HG03196 (cell line): ENCODE measurements around the gene ATP2B2.

Experiments used
- ATAC-seq: cut with Tn5 transposase; IDR thresholded peaks from one replicate; pipeline ENCODE4 v1.9.1; 2021; ENCODE audit not compliant: unreplicated experiment

The ATP2B2 gene

GRCh38 chr3:10511809-10512494 lies 6.6 kb upstream of the ATP2B2 start:
- ATAC-seq: no peak

- ATAC-seq: no peak
Measured at GRCh38 chr3:10510743-10511432, 5.5 kb upstream of the ATP2B2 start.

GRCh38 chr3:10510086-10510742 lies 4.8 kb upstream of the ATP2B2 start:
- no peak for ATAC-seq

DNA sequence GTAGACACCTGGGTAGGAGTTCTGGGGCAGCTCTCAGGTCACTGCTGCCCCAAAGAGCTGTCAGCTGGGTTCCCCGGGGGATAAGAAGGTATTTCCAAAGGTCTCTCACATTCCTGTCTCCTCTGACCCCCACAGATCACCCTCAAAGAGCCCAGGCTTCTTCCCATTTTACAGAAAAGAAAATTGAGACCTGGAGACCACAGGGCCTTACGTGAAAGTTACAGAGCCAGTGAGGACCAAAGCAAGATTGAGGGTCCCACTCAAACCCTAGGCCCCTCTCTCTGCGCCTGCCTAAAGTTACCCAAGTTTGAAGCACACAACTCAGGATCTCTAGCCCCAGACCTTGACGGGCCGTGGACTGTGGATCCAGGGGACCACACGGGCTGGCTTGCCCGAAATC lies 3.9 kb upstream of the ATP2B2 start:
- no peak for ATAC-seq

- ATAC-seq: no peak
Measured at GRCh38 chr3:10508619-10509260, 3.4 kb upstream of the ATP2B2 start.

GRCh38 chr3:10508235-10508618 lies 2.8 kb upstream of the ATP2B2 start:
- no peak for ATAC-seq

DNA sequence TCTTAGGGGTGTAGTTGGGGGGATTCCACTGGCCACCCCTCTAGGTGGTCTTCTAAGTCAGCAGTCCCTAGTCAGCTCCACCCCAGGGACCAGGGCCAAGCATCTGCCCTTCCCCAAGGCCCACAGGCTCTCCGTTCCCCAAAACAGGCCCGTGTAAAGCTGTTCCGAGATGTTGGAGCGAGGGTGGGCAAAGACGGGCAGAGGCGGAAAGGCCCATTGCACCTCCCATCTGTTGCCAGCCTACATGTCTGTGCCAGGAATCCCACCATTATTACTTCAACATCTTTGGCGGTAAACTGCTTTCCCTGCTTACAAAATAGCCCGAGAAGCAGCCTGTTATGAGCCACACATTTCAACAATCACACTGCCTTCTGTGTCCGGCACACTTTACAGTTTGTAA lies 1.9 kb upstream of the ATP2B2 start:
- ATAC-seq: no peak

GRCh38 chr3:10506696-10507095 lies 1.3 kb upstream of the ATP2B2 start:
- no peak for ATAC-seq

- no peak for ATAC-seq
Measured at GRCh38 chr3:10505791-10506585, 602 bp upstream of the ATP2B2 start.

DNA sequence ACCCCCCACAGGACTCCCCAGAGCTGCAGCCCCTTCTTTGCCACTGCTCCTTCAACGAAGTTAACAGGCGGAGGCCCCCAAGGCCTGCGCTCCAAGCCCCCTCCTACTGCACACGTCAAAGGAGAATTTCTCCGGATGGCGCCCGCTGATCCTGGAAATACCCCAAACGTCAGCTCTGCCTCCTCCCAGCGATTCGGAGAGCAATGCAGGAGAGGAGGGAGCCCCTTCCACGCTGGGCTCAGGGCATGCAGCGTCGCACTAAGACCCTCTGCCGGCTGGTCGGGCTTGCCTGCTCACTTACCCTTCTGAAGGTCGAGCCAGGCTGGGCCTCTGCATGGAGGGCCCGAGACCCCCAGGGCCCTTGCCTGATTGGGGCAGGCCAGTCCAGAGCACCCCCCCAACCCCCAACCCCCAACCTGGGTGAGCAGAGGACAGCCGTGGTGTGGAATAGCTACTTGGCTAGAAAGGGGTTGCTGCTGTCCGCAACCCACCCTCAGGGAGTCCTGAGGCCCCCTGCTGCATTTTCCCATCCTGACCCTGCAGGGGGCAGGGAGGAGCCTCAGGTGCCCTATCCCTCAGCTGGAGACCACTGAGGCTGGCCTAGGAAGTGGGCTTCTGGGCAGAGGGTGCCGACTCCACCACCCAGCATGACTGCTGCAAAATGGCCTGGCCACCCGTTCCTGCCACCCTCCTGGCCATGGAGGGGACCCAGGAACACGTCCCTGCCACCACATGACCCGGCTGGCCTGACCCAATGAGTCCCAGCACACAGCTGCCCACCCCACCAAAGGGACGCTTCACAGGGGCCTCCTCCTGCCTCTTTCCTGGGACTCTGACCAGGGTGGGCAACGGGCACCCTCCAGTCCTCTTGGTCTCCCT lies 976 bp downstream of the ATP2B2 start:
- no peak for ATAC-seq

DNA sequence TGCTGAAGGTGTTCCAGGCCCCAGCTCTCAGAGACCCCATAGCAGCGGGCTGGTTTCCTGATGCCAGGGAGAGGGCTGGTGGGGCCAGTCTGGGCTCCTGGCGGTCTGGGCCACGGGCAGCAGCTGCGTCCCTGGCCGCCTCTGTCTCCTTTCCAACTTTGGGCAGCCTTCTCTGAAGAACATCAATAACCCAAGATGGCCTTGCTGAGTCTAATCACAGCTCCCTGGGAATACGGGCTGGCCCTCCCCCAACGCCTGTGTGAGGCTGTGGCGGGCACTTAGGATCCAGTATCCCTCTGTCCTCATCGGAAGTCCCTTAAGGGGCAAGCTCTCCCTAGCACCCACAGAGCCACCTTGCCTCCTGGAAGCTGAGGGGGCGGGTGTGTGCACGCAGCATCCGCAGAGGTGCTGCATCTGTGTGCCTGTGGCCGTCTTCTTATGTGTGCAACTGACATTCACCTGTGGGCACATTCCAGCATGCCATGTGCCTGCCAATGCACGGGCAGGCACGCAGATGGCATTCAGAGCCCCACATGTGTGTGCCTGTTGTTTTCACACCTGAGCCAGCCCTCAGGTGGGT lies 2.1 kb downstream of the ATP2B2 start:
- no peak for ATAC-seq

- ATAC-seq: no peak
Measured at GRCh38 chr3:10502185-10502880, 3.1 kb downstream of the ATP2B2 start.

GRCh38 chr3:10501664-10502052 lies 3.7 kb downstream of the ATP2B2 start:
- ATAC-seq: no peak

GRCh38 chr3:10500717-10501663 lies 4.4 kb downstream of the ATP2B2 start:
- ATAC-seq: no peak

DNA sequence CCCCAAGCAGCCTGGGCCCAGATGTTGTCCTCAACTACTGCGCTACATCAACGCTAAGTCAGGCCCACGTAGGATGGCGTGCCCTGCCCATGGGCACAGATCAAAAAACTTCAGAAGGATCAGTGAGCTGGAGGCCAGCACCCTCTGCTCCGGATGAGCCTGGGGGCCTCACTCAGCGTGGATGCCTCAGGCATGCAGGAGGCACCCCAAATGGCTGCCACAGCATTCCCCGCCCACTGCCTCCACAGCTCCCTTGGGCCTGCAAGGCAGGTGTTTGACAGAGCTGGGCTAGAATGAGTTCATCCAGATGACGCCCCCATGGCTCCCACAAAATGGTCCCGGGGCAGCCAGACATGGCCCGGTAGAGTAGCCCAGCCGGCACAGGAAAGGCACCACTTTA lies 7.1 kb downstream of the ATP2B2 start:
- no peak for ATAC-seq

DNA sequence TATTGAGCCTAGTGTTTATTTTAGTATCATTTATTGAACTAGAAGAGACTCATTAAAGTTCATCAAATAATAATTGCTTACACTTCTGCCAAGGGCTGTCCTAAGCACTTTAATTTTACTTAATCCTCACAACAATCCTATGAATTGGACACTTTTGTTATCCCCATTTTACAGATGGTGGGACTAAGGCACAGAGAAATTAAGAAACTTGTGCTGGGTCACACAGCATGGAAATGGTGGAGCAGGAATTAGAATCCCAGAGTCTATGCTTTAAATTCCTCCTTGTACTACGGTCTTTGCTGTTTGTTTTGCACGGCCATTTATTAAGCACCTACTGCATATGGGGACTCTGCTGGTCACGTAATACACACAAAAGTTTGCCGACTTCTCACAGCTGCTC lies 7.9 kb downstream of the ATP2B2 start:
- no peak for ATAC-seq

DNA sequence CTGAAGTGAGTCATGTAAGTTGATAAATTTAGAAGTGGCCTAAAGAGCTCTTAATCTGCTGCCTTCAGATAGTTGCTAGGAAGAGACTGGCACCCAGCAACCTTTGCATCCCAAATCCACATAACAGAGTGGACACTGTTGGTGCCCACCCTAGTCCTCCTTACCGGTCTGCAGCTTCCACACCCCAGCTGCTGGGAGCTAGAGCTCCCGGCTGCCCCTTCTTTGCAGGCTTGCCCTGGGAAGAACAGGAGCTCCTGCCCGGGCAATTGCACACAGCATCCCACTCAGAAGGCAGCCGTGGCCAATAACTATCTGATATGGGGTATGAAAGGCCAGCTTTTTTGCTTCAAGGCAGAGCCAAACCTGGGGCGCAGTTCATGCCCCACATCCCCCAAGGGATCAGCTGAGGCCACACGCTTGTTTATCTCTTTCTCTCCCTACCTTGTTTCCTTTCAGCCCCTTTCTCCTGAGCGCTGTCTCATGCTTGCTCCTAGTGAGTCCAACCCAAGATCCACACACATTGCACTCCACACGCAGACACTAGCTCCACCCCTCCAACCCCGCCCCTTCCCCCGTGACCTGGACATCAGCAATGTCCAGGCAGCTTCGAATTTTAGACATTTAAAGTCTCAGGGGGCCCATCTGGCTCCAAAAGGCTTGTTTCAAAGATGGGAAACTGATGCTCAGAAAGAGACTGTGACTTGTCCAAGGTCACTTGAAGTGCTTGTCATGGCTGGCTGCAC lies 9.1 kb downstream of the ATP2B2 start:
- no peak for ATAC-seq
